Measurements from ENCODE around the gene ANKRD13D. TPM values are rescaled to one million over a fixed set of nuclear protein-coding genes. Genes with fewer than 3 reads are reported as not detected.

The ANKRD13D gene
- total RNA-seq, 1 donor from 2014 or later = 40.8 TPM

DNA sequence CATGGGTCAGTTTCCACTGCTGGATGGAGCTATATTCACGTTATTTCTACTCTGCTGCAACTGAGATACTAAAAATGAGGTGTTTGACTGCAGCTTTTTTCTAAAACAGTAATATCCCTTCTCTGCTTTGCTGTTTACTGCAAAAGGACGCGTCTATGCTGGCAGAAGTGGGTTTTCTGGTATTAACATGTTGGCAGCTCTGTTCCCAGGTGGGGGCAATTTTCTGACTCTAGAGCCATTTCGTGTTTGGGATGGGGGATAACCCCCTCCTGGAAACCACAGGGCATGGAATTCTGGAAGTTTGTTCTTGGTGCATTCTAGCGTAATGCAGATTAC, 17.9 kb upstream of the ANKRD13D start:
- H3K27ac ChIP-seq (ENCODE audit: low read depth, low read length) = no peak overlapping the region
- H3K27me3 ChIP-seq (ENCODE audit: insufficient read depth, low read length) = no peaks in the 10 kb centered on the region
- DNase-seq (ENCODE audit: low read depth) = no peak
- no peak for FAIRE-seq
- Mint-ChIP-seq H3K27ac (ENCODE audit: unreplicated experiment) (no peak overlapping the region), H3K36me3 (ENCODE audit: low read depth, unreplicated experiment) (peaks cover 4% of the 10 kb centered on the region), H3K9me3 (ENCODE audit: unreplicated experiment) (no peaks in the 10 kb centered on the region), H3K4me1 (ENCODE audit: low read depth, unreplicated experiment) (peaks cover 18% of the 10 kb centered on the region), H3K27me3 (ENCODE audit: low read depth, unreplicated experiment) (no peaks in the 10 kb centered on the region), H3K4me3 (ENCODE audit: unreplicated experiment) (no peak overlapping the region)
- no peak overlapping the region for H3K9ac ChIP-seq (ENCODE audit: low read length)
- no peak overlapping the region for H3K4me3 ChIP-seq (ENCODE audit: insufficient read depth, low read depth, low read length)
- no peak overlapping the region for H2AFZ ChIP-seq (ENCODE audit: low read depth, low read length)
- H3K79me2 ChIP-seq (ENCODE audit: insufficient read depth, low read length) = peaks cover 96% of the 10 kb centered on the region
- H3K9me3 ChIP-seq (ENCODE audit: insufficient read depth, low read depth, low read length) = no peaks in the 10 kb centered on the region
- no peak overlapping the region for H3K4me2 ChIP-seq (ENCODE audit: low read length)
- peaks cover 30% of the 10 kb centered on the region for H3K4me1 ChIP-seq (ENCODE audit: insufficient read depth, low read length)
- H4K20me1 ChIP-seq (ENCODE audit: insufficient read depth, low read length) = peaks cover 64% of the 10 kb centered on the region
- no peaks in the 10 kb centered on the region for H3K36me3 ChIP-seq (ENCODE audit: insufficient read depth, low read length)
- no peak for TF ChIP-seq EZH2 (IDR thresholded peaks at IDR 0.05; ENCODE audit: insufficient read depth, low read length)
- TF ChIP-seq, protein P1, sequence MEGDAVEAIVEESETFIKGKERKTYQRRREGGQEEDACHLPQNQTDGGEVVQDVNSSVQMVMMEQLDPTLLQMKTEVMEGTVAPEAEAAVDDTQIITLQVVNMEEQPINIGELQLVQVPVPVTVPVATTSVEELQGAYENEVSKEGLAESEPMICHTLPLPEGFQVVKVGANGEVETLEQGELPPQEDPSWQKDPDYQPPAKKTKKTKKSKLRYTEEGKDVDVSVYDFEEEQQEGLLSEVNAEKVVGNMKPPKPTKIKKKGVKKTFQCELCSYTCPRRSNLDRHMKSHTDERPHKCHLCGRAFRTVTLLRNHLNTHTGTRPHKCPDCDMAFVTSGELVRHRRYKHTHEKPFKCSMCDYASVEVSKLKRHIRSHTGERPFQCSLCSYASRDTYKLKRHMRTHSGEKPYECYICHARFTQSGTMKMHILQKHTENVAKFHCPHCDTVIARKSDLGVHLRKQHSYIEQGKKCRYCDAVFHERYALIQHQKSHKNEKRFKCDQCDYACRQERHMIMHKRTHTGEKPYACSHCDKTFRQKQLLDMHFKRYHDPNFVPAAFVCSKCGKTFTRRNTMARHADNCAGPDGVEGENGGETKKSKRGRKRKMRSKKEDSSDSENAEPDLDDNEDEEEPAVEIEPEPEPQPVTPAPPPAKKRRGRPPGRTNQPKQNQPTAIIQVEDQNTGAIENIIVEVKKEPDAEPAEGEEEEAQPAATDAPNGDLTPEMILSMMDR (IDR thresholded peaks at IDR 0.05; ENCODE audit: insufficient read depth, low read depth, low read length) = no peak

DNA sequence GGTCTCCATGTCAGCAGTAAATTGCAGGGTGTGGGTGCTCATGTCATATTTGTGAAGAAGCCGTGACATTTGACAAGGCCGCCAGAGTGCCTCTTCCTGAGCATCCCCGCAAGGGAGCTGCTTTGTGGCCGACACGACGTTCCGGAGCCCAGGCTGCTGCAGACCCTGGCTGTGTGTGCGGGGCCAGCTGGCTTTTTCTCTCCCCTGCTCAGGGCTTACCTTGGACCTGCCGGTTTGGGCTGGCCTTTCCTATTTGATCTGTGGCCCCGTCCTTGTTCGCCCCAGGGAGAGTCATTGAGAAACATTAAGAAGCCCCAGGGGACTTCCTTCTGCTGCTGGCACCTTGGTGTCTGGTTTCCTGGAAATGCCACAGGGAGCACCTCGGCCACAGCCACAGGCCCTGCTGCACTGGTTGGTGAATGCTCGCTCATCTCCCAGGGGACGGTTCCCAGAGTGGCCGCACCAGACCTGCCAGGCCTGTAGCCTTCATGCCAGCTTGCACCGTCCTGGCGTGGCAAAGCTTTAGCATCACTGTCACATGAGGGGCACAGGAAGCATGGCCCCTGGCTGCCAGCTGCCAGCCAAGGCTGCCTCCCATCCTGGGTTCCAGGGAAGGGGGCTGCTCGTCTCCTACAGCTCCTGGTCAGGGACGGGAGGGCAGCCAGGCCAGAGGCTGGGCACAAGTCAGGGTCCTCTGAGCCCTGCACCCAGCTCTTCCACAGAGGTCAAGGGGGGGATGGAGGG, 17.4 kb upstream of the ANKRD13D start:
- H3K4me3 ChIP-seq (ENCODE audit: insufficient read depth, low read depth, low read length) = no peak overlapping the region
- no peak overlapping the region for H2AFZ ChIP-seq (ENCODE audit: low read depth, low read length)
- Mint-ChIP-seq H3K27me3 (ENCODE audit: low read depth, unreplicated experiment) (no peaks in the 10 kb centered on the region), H3K4me3 (ENCODE audit: unreplicated experiment) (no peak overlapping the region), H3K9me3 (ENCODE audit: unreplicated experiment) (no peaks in the 10 kb centered on the region), H3K27ac (ENCODE audit: unreplicated experiment) (no peak overlapping the region), H3K36me3 (ENCODE audit: low read depth, unreplicated experiment) (peaks cover 4% of the 10 kb centered on the region), H3K4me1 (ENCODE audit: low read depth, unreplicated experiment) (peaks cover 18% of the 10 kb centered on the region)
- H3K4me2 ChIP-seq (ENCODE audit: low read length) = no peak overlapping the region
- no peak overlapping the region for H3K9ac ChIP-seq (ENCODE audit: low read length)
- peaks cover 99% of the 10 kb centered on the region for H3K79me2 ChIP-seq (ENCODE audit: insufficient read depth, low read length)
- no peak overlapping the region for H3K27ac ChIP-seq (ENCODE audit: low read depth, low read length)
- FAIRE-seq (no peak), DNase-seq (ENCODE audit: low read depth) (no peak)
- no peaks in the 10 kb centered on the region for H3K36me3 ChIP-seq (ENCODE audit: insufficient read depth, low read length)
- no peak for TF ChIP-seq EZH2 (IDR thresholded peaks at IDR 0.05; ENCODE audit: insufficient read depth, low read length)
- TF ChIP-seq, protein P1 (IDR thresholded peaks at IDR 0.05; ENCODE audit: insufficient read depth, low read depth, low read length) = no peak
- no peaks in the 10 kb centered on the region for H3K27me3 ChIP-seq (ENCODE audit: insufficient read depth, low read length)
- no peaks in the 10 kb centered on the region for H3K9me3 ChIP-seq (ENCODE audit: insufficient read depth, low read depth, low read length)
- H3K4me1 ChIP-seq (ENCODE audit: insufficient read depth, low read length) = peaks cover 32% of the 10 kb centered on the region
- peaks cover 64% of the 10 kb centered on the region for H4K20me1 ChIP-seq (ENCODE audit: insufficient read depth, low read length)

Measured in astrocyte (in vitro differentiated cells and primary cell).